Measurements from ENCODE around the gene LRRC39.

The LRRC39 gene

GRCh38 chr1:100151679-100152078 is 26.4 kb downstream of the LRRC39 start:
- Histone ChIP-seq H3K9ac (ENCODE audit: low read depth, low read length) (no peak overlapping the region), H3K27me3 (ENCODE audit: control insufficient read depth, insufficient read depth, low read length) (no peaks in the 10 kb centered on the region), H3K27ac (ENCODE audit: low read depth, low read length) (no peak overlapping the region), H3K4me3 (ENCODE audit: low read depth, low read length) (no peak overlapping the region), H3K4me1 (ENCODE audit: control insufficient read depth, insufficient read depth, low read length) (peaks cover 11% of the 10 kb centered on the region; the same call in 1 of the 2 replicates), H3K9me3 (ENCODE audit: control insufficient read depth, insufficient read depth, low read length) (no peaks in the 10 kb centered on the region), H3K36me3 (ENCODE audit: control insufficient read depth, insufficient read depth, low read length) (peaks cover 31% of the 10 kb centered on the region)

GRCh38 chr1:100147875-100148274 is 30.2 kb downstream of the LRRC39 start:
- no peak overlapping the region for H3K4me3 ChIP-seq (ENCODE audit: low read depth, low read length)
- H3K27me3 ChIP-seq (ENCODE audit: control insufficient read depth, insufficient read depth, low read length) = no peaks in the 10 kb centered on the region
- H3K36me3 ChIP-seq (ENCODE audit: control insufficient read depth, insufficient read depth, low read length) = peaks cover 66% of the 10 kb centered on the region
- no peak overlapping the region for H3K27ac ChIP-seq (ENCODE audit: low read depth, low read length)
- no peaks in the 10 kb centered on the region for H3K9me3 ChIP-seq (ENCODE audit: control insufficient read depth, insufficient read depth, low read length)
- peaks cover 11% of the 10 kb centered on the region; the same call in 1 of the 2 replicates for H3K4me1 ChIP-seq (ENCODE audit: control insufficient read depth, insufficient read depth, low read length)
- H3K9ac ChIP-seq (ENCODE audit: low read depth, low read length) = no peak overlapping the region

- H3K27ac ChIP-seq (ENCODE audit: low read depth, low read length) = no peak overlapping the region
- H3K27me3 ChIP-seq (ENCODE audit: control insufficient read depth, insufficient read depth, low read length) = no peaks in the 10 kb centered on the region
- H3K36me3 ChIP-seq (ENCODE audit: control insufficient read depth, insufficient read depth, low read length) = peaks cover 75% of the 10 kb centered on the region
- no peaks in the 10 kb centered on the region for H3K9me3 ChIP-seq (ENCODE audit: control insufficient read depth, insufficient read depth, low read length)
- peaks cover 11% of the 10 kb centered on the region; the same call in 1 of the 2 replicates for H3K4me1 ChIP-seq (ENCODE audit: control insufficient read depth, insufficient read depth, low read length)
- H3K9ac ChIP-seq (ENCODE audit: low read depth, low read length) = no peak overlapping the region
- H3K4me3 ChIP-seq (ENCODE audit: low read depth, low read length) = no peak overlapping the region
These were observed 31.1 kb downstream of the LRRC39 start for GRCh38 chr1:100146958-100147357.

- H3K9me3 ChIP-seq (ENCODE audit: control insufficient read depth, insufficient read depth, low read length) = no peaks in the 10 kb centered on the region
- no peak overlapping the region for H3K4me3 ChIP-seq (ENCODE audit: low read depth, low read length)
- peaks cover 88% of the 10 kb centered on the region for H3K36me3 ChIP-seq (ENCODE audit: control insufficient read depth, insufficient read depth, low read length)
- H3K4me1 ChIP-seq (ENCODE audit: control insufficient read depth, insufficient read depth, low read length) = peaks cover 11% of the 10 kb centered on the region; the same call in 1 of the 2 replicates
- H3K27me3 ChIP-seq (ENCODE audit: control insufficient read depth, insufficient read depth, low read length) = no peaks in the 10 kb centered on the region
- no peak overlapping the region for H3K9ac ChIP-seq (ENCODE audit: low read depth, low read length)
- no peak overlapping the region for H3K27ac ChIP-seq (ENCODE audit: low read depth, low read length)
These were observed 32.9 kb downstream of the LRRC39 start for GRCh38 chr1:100145116-100145515.

- peaks cover 3% of the 10 kb centered on the region; the same call in 1 of the 2 replicates for H3K4me1 ChIP-seq (ENCODE audit: control insufficient read depth, insufficient read depth, low read length)
- no peak overlapping the region for H3K9ac ChIP-seq (ENCODE audit: low read depth, low read length)
- H3K36me3 ChIP-seq (ENCODE audit: control insufficient read depth, insufficient read depth, low read length) = peaks cover 96% of the 10 kb centered on the region
- no peaks in the 10 kb centered on the region for H3K27me3 ChIP-seq (ENCODE audit: control insufficient read depth, insufficient read depth, low read length)
- H3K27ac ChIP-seq (ENCODE audit: low read depth, low read length) = no peak overlapping the region
- H3K9me3 ChIP-seq (ENCODE audit: control insufficient read depth, insufficient read depth, low read length) = no peaks in the 10 kb centered on the region
- no peak overlapping the region for H3K4me3 ChIP-seq (ENCODE audit: low read depth, low read length)
These were observed 35.7 kb downstream of the LRRC39 start for GRCh38 chr1:100142343-100142742.

- peaks cover 97% of the 10 kb centered on the region for H3K36me3 ChIP-seq (ENCODE audit: control insufficient read depth, insufficient read depth, low read length)
- no peak overlapping the region for H3K4me3 ChIP-seq (ENCODE audit: low read depth, low read length)
- H3K9ac ChIP-seq (ENCODE audit: low read depth, low read length) = no peak overlapping the region
- no peaks in the 10 kb centered on the region for H3K27me3 ChIP-seq (ENCODE audit: control insufficient read depth, insufficient read depth, low read length)
- no peaks in the 10 kb centered on the region for H3K4me1 ChIP-seq (ENCODE audit: control insufficient read depth, insufficient read depth, low read length)
- no peak overlapping the region for H3K27ac ChIP-seq (ENCODE audit: low read depth, low read length)
- H3K9me3 ChIP-seq (ENCODE audit: control insufficient read depth, insufficient read depth, low read length) = no peaks in the 10 kb centered on the region
These were observed 36.9 kb downstream of the LRRC39 start for GRCh38 chr1:100141192-100141591.

GRCh38 chr1:100137602-100138001 is 40.5 kb downstream of the LRRC39 start:
- no peak overlapping the region for H3K4me3 ChIP-seq (ENCODE audit: low read depth, low read length)
- no peaks in the 10 kb centered on the region for H3K9me3 ChIP-seq (ENCODE audit: control insufficient read depth, insufficient read depth, low read length)
- no peak overlapping the region for H3K27ac ChIP-seq (ENCODE audit: low read depth, low read length)
- H3K4me1 ChIP-seq (ENCODE audit: control insufficient read depth, insufficient read depth, low read length) = no peaks in the 10 kb centered on the region
- H3K9ac ChIP-seq (ENCODE audit: low read depth, low read length) = no peak overlapping the region
- no peaks in the 10 kb centered on the region for H3K27me3 ChIP-seq (ENCODE audit: control insufficient read depth, insufficient read depth, low read length)
- peaks cover 66% of the 10 kb centered on the region for H3K36me3 ChIP-seq (ENCODE audit: control insufficient read depth, insufficient read depth, low read length)

GRCh38 chr1:100134872-100135271 is 43.2 kb downstream of the LRRC39 start:
- no peak overlapping the region for H3K9ac ChIP-seq (ENCODE audit: low read depth, low read length)
- H3K27me3 ChIP-seq (ENCODE audit: control insufficient read depth, insufficient read depth, low read length) = no peaks in the 10 kb centered on the region
- no peak overlapping the region for H3K4me3 ChIP-seq (ENCODE audit: low read depth, low read length)

GRCh38 chr1:100132566-100133477 is 45.2 kb downstream of the LRRC39 start, which contains the start of the genes SASS6 and TRMT13:
Gene SASS6 (minus strand): TSS chr1:100132930. CDS start chr1:100132814, 116 bp downstream.
Gene TRMT13 (plus strand): TSS chr1:100133163. CDS start chr1:100133169, 6 bp downstream.
- Histone ChIP-seq H3K4me3 (ENCODE audit: low read depth, low read length) (peak within 1 kb of the TSS; percentile 96), H3K27ac (ENCODE audit: low read depth, low read length) (peak within 1 kb of the TSS; percentile 96), H3K36me3 (ENCODE audit: control insufficient read depth, insufficient read depth, low read length) (peaks cover 19% of the 10 kb centered on the region)

More at GRCh38 chr1:100134872-100135271, 43.2 kb downstream of the LRRC39 start:
- peaks cover 7% of the 10 kb centered on the region; the same call in 1 of the 2 replicates for H3K4me1 ChIP-seq (ENCODE audit: control insufficient read depth, insufficient read depth, low read length)
- no peaks in the 10 kb centered on the region for H3K9me3 ChIP-seq (ENCODE audit: control insufficient read depth, insufficient read depth, low read length)
- H3K27ac ChIP-seq (ENCODE audit: low read depth, low read length) = no peak overlapping the region
- H3K36me3 ChIP-seq (ENCODE audit: control insufficient read depth, insufficient read depth, low read length) = peaks cover 39% of the 10 kb centered on the region

GRCh38 chr1:100131623-100132022 is 46.4 kb downstream of the LRRC39 start:
- Histone ChIP-seq H3K4me1 (ENCODE audit: control insufficient read depth, insufficient read depth, low read length) (peaks cover 7% of the 10 kb centered on the region; the same call in 1 of the 2 replicates), H3K27ac (ENCODE audit: low read depth, low read length) (no peak overlapping the region), H3K9ac (ENCODE audit: low read depth, low read length) (peak overlapping the region; percentile 92; the same call in 1 of the 2 replicates), H3K9me3 (ENCODE audit: control insufficient read depth, insufficient read depth, low read length) (no peaks in the 10 kb centered on the region), H3K27me3 (ENCODE audit: control insufficient read depth, insufficient read depth, low read length) (no peaks in the 10 kb centered on the region), H3K36me3 (ENCODE audit: control insufficient read depth, insufficient read depth, low read length) (0 out of 2 replicates have a peak, but pooled peaks cover 7% of the 10 kb centered on the region), H3K4me3 (ENCODE audit: low read depth, low read length) (peak overlapping the region; percentile 96)

More at GRCh38 chr1:100132566-100133477, 45.2 kb downstream of the LRRC39 start, which contains the start of the genes SASS6 and TRMT13:
- no peaks in the 10 kb centered on the region for H3K27me3 ChIP-seq (ENCODE audit: control insufficient read depth, insufficient read depth, low read length)
- H3K9me3 ChIP-seq (ENCODE audit: control insufficient read depth, insufficient read depth, low read length) = no peaks in the 10 kb centered on the region
- peaks cover 7% of the 10 kb centered on the region; the same call in 1 of the 2 replicates for H3K4me1 ChIP-seq (ENCODE audit: control insufficient read depth, insufficient read depth, low read length)
- H3K9ac ChIP-seq (ENCODE audit: low read depth, low read length) = peak within 1 kb of the TSS; percentile 92
